NOMO-1 treated with DMSO at 0.1 percent for 48 hours (cell line): ENCODE results near the gene MFSD2A.
"Not testable (repeated sequence)": the region's sequence is repeated elsewhere in the genome, so short reads cannot be mapped to it uniquely, and the experiment has no call there.

Source experiments
- DNase-seq: peaks from one replicate; lab custom pipeline; 2025; ENCODE audit not compliant: unreplicated experiment; lab: John Stamatoyannopoulos, UW

The MFSD2A gene

DNA sequence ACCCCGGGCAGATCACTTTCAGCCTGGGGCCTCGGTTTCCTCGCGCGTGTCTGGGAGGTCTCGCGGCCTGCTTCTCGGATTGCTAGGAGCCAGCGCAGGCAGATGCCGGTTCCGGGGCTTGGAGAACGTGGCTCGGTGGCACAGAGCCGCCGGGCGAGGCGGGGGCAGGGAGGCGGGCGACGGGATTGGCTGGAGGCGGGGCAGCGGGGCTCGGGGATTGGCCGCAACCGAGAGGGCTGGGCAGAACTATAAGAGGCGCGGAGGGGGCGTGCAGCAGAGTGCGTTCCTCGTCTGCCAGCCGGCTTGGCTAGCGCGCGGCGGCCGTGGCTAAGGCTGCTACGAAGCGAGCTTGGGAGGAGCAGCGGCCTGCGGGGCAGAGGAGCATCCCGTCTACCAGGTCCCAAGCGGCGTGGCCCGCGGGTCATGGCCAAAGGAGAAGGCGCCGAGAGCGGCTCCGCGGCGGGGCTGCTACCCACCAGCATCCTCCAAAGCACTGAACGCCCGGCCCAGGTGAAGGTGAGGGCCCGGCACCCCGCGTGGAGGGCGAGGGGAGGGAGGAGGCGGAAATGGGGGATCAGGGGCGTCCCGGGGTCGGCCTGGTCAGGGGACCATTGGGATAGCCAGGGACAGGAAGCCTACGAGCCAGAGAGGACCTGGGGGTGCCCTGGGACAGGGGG, at the start of gene MFSD2A:
TSS of gene MFSD2A (plus strand) at position 276 of the 677 bp plus-strand sequence. CDS start at position 424, 148 bp downstream.
- DNase-seq = peak; percentile 92

GRCh38 chr1:39905172-39905571, 49.8 kb upstream of the MFSD2A start:
- DNase-seq = peak; percentile 59

DNA sequence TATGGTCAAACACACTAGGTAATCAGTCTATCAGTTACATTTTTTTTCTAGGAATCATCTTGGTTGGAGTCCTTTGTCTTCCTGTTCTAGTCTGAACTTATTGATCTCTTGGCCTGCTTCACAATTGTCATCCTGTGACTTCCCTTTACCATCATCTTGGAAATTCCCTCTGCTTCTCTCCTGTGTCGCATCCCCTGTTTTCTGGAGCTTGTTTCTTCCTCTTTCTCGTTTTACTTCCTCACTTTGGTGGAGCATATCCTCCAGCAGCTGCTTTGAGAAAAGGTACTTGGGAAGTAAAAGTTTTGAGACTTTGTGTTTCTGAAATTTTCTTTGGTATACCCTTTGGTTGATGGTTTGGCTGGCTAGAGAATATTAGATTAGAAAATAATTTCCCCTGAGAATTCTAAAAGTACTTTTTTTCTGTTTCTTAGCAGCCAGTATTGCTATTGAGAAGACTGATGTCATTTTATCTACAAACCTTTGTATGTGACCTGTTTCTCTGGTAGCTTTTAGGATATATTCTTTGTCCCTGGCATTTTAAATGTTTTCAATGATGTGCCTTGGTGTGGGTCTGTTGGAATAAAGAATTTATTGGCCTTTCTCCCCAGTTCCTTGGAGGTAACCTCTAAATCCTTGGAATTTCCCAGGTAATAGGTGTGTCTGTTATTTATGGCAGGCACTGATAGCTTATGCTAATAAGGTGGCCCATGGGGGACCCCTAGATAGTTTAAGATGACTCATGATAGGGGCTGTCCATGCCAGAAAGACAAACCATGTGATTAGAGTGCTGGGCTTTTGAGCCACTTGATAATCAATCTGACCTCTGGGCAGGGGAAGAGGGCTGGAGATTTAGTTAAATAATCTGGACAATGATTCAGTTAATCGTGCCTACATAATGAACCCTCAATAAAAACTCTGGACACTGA, 47.2 kb upstream of the MFSD2A start:
- DNase-seq = peak; percentile 46

- no peak for DNase-seq
Observed at GRCh38 chr1:39908534-39908933, 46.4 kb upstream of the MFSD2A start.

- DNase-seq = no peak
Observed at GRCh38 chr1:39910263-39910662, 44.7 kb upstream of the MFSD2A start.

DNA sequence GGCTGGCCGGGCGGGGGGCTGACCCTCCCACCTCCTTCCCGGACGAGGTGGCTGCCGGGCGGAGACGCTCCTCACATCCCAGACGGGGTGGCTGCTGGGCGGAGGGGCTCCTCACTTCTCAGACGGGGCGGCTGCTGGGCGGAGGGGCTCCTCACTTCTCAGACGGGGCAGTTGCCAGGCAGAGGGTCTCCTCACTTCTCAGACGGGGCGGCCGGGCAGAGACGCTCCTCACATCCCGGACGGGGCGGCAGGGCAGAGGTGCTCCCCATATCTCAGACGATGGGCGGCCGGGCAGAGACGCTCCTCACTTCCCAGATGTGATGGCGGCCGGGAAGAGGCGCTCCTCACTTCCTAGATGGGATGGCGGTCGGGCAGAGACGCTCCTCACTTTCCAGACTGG, 41.8 kb upstream of the MFSD2A start:
- DNase-seq = not testable (repeated sequence)

GRCh38 chr1:39915499-39916129, 39.3 kb upstream of the MFSD2A start:
- no peak for DNase-seq

DNA sequence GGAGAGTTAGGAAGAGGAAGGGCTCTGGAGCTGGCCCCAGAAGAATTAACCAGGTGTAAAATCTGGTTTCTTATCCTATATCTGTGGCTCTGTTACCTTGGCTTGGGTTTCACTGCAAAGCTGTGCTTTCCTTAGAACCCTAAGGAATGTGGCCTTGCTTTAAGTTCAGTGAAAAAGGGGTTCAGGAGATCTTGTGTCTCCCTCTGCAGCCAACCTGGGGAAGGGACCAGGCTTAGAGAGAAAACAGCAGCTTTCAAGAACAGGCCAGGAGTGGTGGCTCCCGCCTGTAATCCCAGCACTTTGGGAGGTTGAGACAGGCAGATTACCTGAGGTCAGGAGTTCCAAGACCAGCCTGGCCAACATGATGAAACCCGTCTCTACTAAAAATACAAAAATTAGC, 37.1 kb upstream of the MFSD2A start:
- DNase-seq = no peak

- peak; percentile 71 for DNase-seq
Observed at GRCh38 chr1:39919545-39919944, 35.4 kb upstream of the MFSD2A start.

- no peak for DNase-seq
Observed at GRCh38 chr1:39922251-39922688, 32.7 kb upstream of the MFSD2A start.

DNA sequence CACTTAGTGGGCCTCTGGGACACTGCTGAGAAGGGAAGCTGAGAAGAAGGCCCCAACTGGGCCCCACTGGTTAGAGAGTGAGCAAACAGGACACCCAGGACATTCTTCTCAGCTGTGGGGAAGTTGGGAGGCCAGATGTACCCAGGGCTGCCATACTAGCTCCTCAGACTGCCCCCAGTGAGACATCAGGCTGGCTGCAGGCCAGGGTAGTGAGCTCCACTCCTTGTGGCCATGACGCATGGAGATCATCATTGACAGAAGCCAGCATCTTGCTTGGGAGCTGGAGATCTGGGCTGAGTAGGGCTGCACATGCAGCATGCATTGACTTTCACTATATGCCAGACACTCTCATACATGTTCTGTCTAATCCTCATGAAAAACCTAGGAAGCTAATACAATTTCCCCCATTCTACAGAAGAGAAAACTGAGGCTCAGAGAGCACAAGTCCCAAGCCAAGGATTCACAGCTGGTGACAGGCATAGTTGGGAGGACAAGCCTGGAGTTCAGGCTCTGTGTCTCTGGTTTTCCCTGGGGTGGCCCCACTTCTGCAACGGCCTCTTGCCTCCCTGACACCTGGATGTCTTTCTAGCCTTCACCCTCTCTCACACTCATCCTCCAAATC, 29.1 kb upstream of the MFSD2A start:
- DNase-seq = no peak

- no peak for DNase-seq
Observed at GRCh38 chr1:39926343-39926793, 28.6 kb upstream of the MFSD2A start.

DNA sequence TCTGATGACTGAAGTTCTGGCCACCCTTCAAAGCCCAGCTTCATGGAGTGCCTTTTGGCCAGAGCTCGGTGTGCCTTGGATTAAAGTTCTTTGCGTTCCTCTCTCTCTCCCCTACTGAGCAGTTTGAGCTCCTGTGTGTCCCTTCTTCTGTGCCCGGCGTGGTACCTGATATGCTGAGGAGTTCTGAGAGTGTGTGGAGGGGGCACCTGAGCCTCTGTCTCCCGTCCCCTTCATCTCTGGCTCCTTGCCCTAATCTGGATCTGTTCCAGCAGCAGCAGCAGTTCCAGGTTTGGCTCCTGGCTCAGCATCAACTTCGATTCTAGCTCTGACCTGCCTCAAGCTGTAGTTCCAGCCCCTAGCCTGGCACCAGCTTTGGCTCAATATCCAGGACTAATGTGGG, 28.1 kb upstream of the MFSD2A start:
- DNase-seq = no peak

GRCh38 chr1:39927538-39927937, 27.4 kb upstream of the MFSD2A start:
- DNase-seq = no peak

- no peak for DNase-seq
Observed at GRCh38 chr1:39928809-39929587, 25.9 kb upstream of the MFSD2A start.

- peak; percentile 98 for DNase-seq
Observed at GRCh38 chr1:39933956-39934941, 20.7 kb upstream of the MFSD2A start.

DNA sequence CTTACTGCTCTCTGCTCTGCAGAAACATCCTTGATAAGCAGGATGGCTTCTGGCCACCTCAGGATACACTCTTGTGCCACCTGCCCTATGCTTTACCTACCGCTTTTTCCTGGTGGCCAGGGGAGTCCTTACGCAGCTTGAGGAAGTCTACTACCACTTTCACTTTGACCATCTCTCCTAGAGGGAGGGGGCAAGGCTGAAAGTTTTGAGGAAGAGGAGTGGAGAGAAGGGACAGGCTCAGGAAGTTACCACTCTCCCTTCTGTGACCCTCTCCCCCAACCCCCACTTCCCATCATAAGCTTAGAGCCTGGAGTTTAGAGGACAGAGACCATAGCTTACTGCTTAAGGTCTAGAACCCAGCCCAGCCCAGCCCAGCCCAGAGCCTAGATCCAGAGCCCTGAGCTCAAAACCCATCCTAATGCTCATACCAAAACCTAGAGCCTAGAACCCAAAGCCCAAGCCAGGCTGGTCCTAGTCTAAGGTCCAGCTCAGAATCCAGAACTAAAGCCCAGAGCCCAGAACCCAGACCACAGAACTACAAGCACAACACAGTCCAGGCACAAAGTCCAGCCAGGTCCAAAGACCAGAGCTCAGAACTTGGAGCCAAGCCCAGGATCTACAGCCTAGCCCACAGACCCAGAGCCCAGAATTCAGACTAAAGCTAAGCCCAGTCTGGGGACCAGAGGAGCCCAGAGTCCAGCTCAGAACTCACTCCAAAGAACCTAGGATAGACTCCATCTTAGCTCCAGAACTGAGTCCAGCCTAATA, 18.0 kb upstream of the MFSD2A start:
- DNase-seq = peak; percentile 80

- no peak for DNase-seq
Observed at GRCh38 chr1:39938856-39939255, 16.1 kb upstream of the MFSD2A start.
